Lower leg skin (tissue), 3 donors: ENCODE results near the gene ZDHHC8.

Source experiments
- CTCF ChIP-seq, 3 donors: fragments of 450-650 bp; IDR thresholded peaks; one replicate each; pipeline ENCODE4 v1.5.1; 2016; ENCODE audit warnings: antibody characterized with exemption in 3 of 3, mild to moderate bottlenecking in 3 of 3, moderate library complexity in 2 of 3
- POLR2A ChIP-seq, 2 donors: fragments of 450-650 bp; IDR thresholded peaks; one replicate each; pipeline ENCODE4 v1.6.1; 2016 to 2017; ENCODE audit warnings: antibody characterized with exemption in 2 of 2, mild to moderate bottlenecking in 1 of 2, moderate library complexity in 1 of 2

DNA sequence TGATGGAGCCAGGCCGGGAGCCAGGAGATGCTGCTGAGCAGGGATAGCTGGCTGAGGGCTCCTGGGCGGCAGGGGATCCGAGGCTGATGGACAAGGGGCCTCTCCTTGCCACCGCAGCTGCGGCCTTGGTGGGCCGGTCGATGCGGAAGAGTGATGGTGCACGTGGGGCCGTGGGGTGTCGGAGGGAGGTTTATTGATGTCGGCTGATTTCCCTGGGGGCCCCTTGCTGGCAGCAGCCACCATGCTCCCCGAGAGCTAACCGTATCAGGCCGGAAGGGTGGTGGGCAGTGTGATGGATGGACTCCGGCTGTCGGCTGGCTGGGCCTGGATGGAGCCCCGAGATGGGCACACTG lies 50.3 kb downstream of the ZDHHC8 start:
- TF ChIP-seq CTCF (IDR thresholded peaks at IDR 0.05) (no peak), POLR2A (IDR thresholded peaks at IDR 0.05) (no peak)
